Stimulated activated CD8-positive, alpha-beta memory T cell treated with anti-CD3 and anti-CD28 coated beads, Interleukin-15, amount 100 ng/mL, for 48 hours (primary cell): ENCODE data around the gene ZNF132.
"Not testable (repeated sequence)": the region's sequence is repeated elsewhere in the genome, so short reads cannot be mapped to it uniquely, and the experiment has no call there.

ENCODE experiments used
- DNase-seq, 2 donors: peaks; one replicate each; pipeline ENCODE4 v3.0.0-alpha.2; 2020; ENCODE audit warnings: low read depth in 2 of 2

ZNF132 gene

DNA sequence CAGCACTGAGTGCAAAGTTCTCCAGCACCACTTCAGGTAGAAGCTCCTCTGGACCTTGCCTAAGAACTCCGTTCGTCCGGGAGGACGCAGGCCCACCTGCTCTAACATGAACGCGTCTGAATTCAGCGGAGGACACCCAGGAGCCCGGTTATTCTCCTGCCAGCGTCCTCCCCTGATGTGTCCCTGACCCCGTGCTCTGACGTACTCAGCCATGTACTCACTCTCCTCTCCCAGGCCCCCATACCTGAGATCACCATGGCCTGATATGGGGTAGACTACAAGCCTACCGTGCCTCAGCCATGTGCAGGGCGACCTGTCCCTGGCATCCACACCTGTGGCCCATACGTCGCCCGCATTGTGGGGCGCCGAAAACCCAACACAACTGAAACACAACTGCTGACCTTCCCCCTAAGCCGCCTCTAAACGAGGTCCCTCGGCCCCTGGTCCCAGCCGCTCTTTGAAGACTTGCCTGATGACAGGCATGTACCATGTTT lies 32.2 kb downstream of the ZNF132 start:
- DNase-seq = no peak

DNA sequence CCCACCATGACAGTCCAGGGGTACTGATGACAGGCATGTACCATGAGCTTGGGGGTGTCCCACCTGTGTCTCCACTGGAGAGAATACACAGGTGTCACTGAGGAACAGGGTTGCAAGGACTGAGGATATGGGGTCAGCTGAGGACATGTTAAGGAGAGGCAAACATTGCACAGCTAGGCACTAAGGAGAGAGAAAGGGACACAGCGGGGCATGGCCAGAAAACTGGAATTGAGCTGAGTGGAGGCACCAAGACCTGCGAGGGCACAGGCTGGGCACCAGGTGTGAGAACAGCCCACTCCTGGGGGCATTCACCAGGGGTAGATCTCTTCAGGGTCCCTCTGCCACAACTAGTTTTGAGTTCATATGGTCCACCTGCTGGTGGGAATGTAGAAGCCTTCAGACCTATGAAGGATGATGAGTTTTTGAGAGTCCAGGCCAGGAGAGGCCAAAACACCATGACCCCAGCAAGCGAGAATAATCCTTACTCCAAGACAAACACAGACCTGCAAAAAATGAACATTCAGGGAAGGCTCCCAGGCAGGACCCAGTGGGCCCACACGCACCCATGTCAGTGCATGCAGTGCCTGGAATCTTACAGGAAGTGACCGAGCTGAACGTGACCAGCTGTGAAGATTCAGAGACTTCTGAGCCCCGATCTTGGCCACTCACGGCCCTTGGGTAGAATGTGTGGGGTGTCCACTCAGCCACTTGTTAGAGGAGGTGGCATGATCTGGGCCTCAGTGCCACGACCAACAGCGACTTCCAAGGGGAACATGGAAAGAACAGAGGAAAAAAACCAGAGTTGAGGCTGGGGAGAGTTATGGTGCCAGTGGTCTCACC lies 32.9 kb downstream of the ZNF132 start:
- no peak for DNase-seq

DNA sequence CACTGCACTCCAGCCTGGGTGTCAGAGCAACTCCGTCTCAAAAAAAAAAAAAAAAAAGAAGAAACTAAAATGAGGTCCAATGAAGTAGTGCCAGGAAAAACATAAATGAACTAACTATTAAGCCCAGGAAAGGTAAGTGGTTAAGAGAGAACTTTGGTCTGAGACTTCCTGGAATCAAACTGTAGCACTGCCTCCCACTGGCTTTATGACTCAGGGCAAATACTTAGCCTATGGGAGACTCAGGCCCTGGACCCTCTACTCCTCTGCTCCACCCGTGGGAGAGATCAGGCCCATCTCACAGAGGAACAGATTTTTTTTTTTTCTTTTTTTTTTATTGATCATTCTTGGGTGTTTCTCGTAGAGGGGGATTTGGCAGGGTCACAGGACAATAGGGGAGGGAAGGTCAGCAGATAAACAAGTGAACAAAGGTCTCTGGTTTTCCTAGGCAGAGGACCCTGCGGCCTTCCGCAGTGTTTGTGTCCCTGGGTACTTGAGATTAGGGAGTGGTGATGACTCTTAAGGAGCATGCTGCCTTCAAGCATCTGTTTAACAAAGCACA lies 36.0 kb downstream of the ZNF132 start:
- DNase-seq = not testable (repeated sequence)

DNA sequence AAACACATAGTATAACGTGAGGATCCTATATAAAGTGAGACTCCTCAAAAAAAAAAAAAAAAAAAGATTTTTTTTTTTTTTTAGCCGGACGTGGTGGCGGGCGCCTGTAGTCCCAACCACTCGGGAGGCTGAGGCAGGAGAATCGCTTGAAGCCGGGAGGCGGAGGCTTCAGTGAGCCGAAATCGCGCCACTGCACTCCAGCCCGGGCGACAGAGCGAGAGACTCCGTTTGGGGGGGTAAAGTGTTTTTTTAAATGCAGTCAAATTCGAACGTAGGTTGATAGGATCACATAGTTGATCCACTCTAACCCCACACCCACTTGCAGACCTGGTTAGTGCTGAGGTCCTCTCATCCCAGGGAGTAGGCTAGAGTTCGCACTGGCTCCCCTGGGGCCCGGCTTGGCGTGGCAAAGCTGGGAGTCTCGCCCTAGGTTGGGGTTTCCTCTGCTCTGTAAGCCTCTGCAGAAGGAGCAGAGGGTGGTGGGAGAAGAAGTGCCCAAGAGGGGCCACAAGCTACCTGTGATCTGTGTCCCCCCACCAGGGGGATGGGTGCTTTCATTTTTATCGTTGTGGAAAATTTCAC lies 38.0 kb downstream of the ZNF132 start:
- no peak for DNase-seq

DNA sequence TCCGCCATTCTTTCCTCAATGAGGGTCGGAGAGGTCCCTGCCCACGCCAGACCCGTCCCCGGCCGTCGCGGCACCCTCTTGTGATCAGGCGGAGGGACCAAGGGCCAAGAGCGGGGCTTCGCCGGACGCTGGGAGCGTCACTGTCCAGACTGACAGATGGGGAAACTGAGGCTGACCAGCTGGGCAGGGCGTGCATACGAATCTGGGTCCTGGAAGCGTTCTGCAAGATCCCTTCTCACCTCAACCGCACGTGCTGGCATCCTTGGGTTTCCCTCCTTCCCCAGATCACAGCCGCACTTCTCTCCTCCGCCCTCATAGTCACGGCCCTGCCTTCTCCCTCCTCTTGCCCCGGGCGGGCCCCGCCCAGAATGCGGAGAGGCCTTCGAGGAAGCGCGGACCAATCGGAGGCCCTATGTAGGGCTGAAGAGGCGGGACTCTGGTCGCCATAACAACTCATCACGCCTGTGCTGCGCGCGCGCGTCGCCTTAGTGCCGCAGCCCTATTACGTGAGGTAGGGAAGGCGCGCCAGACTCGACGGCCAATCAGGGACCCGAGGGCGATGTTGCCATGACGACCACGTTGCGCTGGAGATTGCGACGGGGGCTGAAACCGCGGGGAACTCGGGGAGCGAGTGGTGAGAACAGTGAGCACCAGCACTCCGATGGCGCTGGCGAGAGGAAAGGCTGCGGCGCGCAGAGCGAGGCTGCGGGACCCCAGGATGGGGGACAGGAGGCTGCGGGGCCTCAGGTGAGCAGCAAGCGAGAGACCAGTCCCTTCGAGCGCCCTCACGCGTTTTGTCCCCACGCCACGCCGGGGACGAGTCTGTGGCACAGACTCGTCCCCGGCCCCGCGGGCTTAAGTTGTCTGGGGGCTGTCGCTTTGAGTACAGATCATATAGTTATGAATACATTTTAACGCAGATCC lies 38.8 kb downstream of the ZNF132 start:
- peak; percentile 95 to 97 for DNase-seq

DNA sequence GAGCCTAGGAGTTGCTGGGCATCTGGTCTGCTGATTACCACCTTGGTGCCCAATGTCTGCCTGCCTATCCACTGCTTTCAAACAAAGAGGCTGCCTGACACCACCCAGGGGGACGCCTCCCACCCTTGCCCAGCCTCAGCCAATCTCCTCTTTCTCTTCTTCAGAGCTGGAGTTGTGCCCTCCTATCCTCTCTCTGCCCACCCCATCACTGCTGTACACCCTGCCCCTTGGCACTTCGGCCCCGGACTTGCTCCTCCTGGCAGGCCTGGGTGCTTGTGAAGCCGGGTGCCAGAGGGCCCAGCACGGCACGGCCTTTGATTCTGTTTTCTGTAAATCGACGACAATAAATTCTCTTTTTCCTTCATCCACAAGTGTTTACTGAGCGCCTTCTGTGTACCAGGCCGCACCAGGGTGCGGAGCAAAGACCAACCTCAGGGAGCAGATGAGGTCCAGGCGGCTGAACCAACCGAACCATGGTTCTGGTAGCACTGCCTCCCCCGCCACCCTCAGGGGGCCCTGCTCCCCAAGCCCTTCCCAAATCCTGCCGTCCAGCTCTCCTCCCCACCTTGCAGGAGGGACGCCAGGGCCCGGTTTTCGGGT lies 39.5 kb downstream of the ZNF132 start:
- DNase-seq = no peak

DNA sequence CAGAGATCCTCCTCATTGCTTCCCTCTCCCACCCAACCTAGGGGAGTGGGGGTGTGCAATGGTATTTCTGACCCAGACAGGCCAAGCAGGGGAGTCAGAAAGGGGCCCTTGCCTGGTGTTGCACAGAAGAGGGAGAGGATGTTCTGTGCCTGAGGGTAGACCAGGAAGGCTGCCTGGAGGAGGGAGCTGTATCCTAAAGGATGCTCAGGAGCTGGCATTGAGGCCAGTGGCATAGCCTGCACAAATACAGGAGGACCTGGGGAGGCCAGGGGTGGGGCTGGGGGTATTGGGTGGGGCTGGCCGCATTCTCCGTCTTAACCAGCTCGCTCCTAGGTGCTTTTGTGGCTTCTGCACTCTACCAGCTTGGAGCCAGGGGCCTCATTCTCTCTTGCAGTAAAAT lies 40.0 kb downstream of the ZNF132 start:
- no peak for DNase-seq

DNA sequence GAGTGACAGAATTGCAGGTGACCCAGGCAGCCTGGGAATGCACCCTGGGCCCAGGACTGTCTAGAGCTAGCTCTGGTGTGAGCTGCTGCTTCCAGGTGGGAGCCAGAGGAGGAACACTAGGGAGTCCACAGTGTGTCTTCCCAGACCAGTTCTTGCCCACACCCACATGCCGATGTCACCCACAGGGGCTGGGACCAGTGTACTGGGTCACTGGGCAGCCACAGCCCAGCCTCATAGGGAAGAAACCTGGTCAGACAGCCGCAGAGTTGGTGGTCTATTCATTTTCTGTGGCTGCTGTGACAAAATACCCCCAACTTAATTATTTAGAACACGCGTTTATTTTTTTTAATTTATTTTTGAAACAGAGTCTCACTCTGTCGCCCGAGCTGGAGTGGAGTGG lies 41.4 kb downstream of the ZNF132 start:
- DNase-seq = no peak

DNA sequence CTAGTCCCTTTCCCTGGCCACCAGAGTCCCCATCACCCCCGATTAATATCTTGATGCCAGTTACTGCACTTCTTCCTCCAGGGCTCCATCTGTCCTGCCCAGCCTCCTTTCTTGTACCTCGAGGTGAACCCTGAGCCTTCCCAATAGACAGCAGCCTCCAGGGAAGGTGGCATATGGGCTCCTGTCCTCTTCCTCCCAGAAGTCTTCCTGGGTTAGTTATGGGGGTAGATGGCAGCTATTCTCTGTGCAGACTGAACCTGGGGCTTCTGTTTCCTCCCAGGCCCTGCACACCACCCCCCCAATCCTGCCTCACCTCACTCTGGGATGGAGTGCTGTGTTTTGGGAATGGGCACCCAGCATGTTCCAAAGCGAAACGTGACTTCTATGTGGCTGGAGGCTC lies 41.9 kb downstream of the ZNF132 start:
- DNase-seq = no peak

DNA sequence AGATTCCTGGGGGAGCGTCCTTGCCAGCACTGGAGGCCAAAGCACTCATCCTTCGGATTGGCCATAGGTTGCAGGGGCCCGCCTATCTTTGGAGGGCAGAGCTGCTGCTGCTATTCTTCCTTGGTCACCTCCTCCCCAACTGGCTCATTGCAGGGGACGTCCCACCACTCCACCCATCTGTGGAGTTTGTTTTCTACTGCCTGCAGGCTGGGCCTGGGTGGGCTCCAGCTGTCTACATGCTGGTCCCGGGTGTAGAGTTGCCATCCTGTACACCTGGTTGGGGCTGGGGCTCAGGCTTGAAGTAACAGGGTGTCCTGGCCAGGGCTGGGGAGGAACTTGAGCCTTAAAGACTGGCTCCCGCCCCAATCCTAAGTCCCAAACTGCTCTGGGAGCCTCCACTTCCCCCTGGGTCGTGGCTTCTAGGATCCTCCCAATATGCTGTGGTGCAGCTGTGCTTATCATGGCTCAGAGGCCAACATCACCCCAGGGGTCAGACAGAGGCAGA lies 42.4 kb downstream of the ZNF132 start:
- DNase-seq = no peak

DNA sequence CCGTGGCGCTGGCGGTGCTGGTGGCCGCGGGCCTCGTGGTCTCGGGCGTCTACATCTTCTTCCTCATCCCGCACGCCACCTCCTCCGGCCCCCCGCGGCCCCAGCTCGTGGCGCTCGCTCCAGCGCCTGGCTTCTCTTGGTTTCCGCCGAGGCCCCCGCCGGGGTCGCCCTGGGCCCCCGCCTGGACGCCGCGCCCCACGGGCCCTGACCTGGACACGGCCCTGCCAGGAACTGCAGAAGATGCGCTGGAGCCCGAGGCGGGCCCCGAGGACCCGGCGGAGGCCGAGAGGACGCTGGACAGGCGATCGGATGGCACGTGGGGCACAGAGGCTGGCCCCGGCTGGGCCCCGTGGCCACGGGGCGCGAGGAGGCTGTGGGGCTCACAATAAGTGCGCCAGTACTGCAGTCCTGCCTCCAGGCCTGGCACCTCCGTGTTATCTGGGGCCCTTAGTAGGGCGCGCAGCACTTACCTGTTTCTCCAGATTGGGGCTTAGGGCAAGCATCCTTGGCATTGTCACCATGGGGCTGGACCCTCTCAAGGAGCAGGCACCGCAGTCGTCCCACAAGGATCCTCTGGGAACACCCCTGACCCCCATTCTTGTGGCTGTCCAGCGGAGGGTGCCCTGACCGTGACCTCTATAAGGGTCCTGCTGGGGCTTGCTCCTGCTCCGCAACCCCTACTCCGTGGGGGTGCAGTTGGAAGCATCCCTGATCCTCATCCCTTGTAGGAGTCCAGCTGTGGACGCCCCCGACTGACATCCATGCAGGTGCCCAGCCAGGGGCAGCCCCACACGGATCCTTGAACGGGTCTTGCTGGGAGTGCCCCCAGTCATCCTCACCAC lies 43.0 kb downstream of the ZNF132 start:
- DNase-seq = no peak

DNA sequence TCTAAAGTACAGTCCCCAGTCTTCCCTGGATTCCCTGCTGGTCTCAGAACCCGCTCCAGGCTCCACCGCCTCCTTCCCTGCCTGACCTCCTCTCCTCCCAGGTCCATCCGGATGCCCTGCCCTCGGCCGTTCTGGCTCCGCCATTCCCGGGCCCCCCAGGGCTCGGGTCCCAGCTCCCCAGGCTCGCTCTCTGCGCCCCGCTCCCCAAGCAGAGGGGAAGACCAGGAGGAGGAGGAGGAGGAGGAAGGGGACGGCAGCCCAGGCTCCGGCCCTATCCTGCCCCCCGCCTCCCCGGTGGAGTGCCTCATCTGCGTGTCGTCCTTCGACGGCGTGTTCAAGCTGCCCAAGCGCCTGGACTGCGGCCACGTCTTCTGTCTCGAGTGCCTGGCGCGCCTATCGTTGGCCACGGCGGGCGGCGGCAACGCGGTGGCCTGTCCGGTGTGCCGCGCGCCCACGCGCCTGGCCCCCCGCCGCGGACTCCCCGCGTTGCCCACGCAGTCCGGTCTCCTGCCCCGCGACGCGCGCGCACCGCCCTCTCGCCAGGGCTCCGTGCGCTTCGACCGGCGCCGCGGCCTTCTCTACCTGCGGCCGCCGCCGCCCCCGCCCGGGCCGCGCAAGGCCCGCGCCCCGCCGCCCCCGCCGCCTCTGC lies 43.9 kb downstream of the ZNF132 start:
- no peak for DNase-seq

DNA sequence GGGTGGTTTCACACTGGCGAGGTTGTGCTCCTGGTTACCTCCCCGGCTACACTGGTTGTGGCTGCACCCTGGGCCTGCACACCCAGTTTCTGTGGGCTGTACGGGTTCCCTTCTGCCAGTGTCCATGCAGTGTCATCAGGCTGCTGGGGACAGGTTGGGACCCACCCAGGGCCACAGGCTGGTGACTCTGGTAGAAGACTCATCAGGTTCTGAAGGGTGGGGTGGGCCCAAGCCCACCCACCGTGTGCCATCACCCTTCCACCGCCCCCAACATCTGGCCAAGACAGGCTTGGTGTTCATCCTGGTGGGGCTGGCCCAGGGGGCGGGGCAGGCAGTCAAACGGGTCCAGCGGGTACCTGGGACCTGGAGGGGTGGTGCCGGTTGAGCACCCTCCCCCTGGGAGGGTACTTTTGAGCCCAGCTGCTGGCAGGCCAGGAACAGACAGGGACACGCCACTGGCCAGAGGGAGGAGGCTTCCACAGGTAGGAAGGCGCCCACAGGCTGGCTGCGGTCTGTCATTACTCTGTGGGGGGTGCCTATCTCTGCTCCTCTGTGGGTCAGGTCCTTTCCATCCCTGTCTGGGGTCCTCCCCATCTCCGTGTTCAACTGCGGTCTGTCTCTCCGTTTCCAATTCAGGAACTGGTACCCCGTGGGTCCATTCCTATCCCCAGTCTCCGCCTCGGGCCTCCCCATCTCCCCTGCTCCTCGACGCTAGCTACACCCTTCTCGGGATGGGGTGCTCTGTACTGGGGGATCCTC lies 44.6 kb downstream of the ZNF132 start, which contains the start of gene RNF225:
Gene RNF225, plus strand, starts transcription at position 437 of the 759 bp plus-strand sequence. CDS start 434 bp downstream, outside the sequence.
- DNase-seq = no peak

DNA sequence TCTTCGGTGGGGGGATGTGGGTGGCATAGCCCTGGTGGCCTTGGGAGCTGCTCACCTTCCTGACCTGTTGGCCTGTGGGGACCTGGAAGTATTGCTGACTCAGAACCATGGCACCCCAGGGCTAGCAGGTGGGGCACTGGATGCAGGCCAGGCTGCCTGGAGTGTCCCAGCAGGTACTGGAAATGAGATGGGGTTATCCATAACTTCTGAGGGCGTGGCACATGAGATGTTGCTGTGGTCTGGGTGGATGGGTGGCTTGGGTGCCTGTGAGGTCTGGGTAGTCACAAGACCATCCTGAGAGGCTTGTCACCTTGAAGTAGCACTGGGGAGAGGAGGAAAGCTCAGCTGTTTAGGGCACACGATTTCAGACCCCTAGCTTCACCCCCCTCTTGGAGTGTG lies 45.1 kb downstream of the ZNF132 start:
- DNase-seq = no peak

DNA sequence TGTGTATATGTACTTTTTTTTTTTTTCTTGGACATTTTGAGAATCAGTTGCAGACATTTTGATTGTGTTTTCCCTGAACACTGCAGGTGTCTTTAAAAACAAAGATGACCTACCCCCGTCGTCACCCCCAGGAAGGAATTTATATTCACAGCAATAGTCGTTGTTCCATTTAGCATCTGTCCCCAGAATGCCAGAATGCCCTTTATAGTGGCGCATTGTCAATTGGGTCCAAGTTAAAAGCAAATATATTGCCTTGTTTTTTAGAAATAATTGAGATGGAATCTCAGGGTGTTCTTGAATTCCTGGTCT lies 46.3 kb downstream of the ZNF132 start:
- no peak for DNase-seq

DNA sequence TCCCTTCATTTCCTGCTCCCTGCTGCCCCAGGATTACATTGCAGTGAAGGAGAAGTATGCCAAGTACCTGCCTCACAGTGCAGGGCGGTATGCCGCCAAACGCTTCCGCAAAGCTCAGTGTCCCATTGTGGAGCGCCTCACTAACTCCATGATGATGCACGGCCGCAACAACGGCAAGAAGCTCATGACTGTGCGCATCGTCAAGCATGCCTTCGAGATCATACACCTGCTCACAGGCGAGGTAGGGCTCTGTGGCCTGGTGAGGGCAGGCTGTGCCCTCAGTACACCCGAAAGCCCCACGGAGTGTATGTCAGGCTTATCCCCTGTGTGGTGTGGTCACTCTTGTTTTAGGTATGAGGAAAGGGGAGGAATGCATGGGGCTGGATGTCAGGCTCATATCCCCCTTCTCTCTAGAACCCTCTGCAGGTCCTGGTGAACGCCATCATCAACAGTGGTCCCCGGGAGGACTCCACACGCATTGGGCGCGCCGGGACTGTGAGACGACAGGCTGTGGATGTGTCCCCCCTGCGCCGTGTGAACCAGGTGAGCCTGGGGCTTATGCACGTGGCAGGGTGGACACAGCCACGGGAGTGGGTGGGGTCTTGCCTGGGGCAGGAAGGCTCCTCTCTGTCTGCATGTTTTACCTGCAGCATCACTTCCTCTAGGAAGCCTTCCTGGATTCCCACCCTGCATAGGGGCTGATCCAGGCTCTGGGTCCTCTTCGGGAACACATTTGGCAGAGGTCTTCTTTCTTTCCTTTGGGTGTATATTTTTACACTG lies 46.8 kb downstream of the ZNF132 start:
- no peak for DNase-seq

DNA sequence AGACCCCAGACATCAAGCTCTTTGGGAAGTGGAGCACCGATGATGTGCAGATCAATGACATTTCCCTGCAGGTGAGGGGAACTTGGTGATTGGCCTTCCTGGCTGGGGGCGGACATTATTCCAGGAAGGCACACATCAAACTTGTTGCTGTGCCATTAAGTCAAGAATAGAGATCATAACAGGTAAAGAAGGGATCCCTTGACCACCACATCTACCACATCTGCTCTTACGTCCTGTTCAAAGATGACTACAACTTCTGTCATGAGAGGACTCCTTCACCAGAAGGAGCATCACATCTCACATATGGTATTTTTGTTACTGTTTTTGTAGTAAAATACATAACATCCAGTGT lies 51.8 kb downstream of the ZNF132 start:
- no peak for DNase-seq

DNA sequence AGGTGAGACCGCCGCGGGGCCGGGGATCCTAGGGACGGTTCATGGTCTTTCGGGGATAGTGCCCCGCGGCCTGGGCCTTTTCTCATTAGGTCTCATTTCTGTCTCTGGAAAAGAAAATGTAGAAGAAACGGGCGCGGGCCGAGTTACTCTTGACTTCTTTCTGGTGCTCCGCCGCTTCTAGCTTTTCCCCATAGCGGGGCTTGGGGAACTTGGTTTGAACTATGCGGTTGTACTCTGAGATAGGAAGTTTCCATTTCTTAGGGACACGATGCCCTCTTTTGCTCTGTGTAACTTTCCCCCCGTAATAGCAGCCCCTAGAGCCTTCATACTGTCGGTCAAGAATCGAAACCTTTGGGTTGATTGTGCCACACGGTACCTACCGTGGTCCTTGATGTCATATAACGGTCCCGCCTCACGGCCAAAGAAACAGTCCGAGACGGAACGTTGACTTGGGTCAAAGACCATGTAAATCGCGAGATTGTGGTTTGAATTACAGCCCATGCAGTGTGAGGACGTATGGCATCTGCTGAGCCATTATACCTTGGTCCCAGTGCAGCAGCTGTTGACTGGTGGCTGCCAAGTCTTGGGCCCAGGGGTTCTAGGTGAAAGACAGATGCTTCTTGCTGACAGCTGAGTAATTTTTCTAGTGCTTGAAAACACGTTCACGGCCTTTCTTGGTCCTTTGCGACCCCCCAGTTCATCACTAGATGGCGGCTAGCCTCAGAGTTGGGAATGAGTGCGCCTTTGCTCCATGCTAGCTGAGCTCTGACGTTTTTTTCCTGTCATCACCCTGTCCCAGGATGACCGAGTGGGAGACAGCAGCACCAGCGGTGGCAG lies 52.4 kb downstream of the ZNF132 start:
- DNase-seq = no peak
